Stomach smooth muscle (tissue), 2 donors: Measurements from ENCODE around the gene MRI1.
"Not testable (repeated sequence)": the region's sequence is repeated elsewhere in the genome, so short reads cannot be mapped to it uniquely, and the experiment has no call there.

Source experiments
- H3K27ac ChIP-seq: one replicate; pipeline ENCODE4 v1.7.0; 2013; ENCODE audit warnings: mild to moderate bottlenecking, low read length, inconsistent platforms
- H3K27me3 ChIP-seq, 2 donors: one replicate each; pipeline ENCODE4 v1.7.0; 2013; ENCODE audit warnings: low read length in 2 of 2; ENCODE audit not compliant: insufficient read depth in 2 of 2, control insufficient read depth in 1 of 2
- H3K36me3 ChIP-seq, 2 donors: one replicate each; pipeline ENCODE4 v1.7.0; 2013; ENCODE audit warnings: low read length in 2 of 2; ENCODE audit not compliant: control insufficient read depth in 2 of 2, insufficient read depth in 2 of 2
- H3K4me1 ChIP-seq: one replicate; pipeline ENCODE4 v1.7.0; 2013; ENCODE audit warnings: low read length; ENCODE audit not compliant: control insufficient read depth, insufficient read depth
- H3K4me3 ChIP-seq, 2 donors: one replicate each; pipeline ENCODE4 v1.7.0; 2013; ENCODE audit warnings: low read length in 2 of 2
- H3K9ac ChIP-seq, 2 donors: one replicate each; pipeline ENCODE4 v1.7.0; 2013; ENCODE audit warnings: low read length in 2 of 2, mild to moderate bottlenecking in 1 of 2
- H3K9me3 ChIP-seq, 2 donors: one replicate each; pipeline ENCODE4 v1.7.0; 2013; ENCODE audit warnings: low read length in 2 of 2; ENCODE audit not compliant: control insufficient read depth in 2 of 2
- donor health status: healthy.
- donor health status: Pancreatic carcinoma.

The MRI1 gene

DNA sequence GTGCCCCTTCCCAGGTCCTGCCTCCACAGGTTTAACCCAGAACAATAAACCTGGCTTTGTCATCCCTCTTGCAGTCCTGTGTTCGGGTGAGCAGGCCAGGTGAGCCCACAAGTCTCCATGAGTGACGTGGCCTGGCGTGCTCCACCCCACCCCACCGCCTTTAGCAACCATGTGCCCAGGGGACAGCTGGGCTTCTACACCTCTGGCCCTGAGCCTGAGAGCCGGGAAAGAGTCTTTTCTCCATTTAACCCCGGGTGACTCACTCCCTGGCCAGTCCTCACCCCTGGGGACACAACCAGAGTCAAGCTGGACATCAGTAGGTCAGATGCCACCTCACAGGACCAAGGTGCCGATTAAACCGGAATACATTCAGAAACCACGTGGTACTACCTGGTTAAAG, 14.1 kb downstream of the MRI1 start:
- Histone ChIP-seq H3K36me3 (peaks cover 17 to 23% of the 10 kb centered on the region in 2 donors), H3K9ac (no peak overlapping the region), H3K27me3 (no peaks in the 10 kb centered on the region), H3K4me3 (no peak overlapping the region), H3K4me1 (peaks cover 23% of the 10 kb centered on the region), H3K27ac (no peak overlapping the region), H3K9me3 (no peaks in the 10 kb centered on the region)

DNA sequence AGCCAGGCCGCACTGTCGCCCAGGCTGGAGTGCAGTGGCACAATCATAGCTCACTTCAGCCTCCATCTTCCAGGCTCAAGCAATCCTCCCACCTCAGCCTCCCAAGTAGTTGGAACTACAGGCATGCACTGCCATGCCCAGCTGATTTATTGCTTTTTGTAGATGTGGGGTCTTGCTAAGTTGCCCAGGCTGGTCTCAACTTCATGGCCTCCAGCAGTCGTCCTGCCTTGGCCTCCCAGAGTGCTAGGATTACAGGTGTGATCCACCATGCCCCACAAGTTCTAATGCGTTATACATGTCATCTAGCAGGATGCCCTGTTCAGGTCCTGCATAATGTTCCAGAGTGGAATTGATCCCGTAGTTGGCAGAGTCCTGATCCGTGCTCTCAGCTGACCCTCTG, 14.5 kb downstream of the MRI1 start:
- H3K4me1 ChIP-seq: peaks cover 23% of the 10 kb centered on the region
- H3K36me3 ChIP-seq: peaks cover 17 to 23% of the 10 kb centered on the region in 2 donors
- no peak overlapping the region for H3K4me3 ChIP-seq
- H3K9ac ChIP-seq: no peak overlapping the region
- no peaks in the 10 kb centered on the region for H3K9me3 ChIP-seq
- no peak overlapping the region for H3K27ac ChIP-seq
- H3K27me3 ChIP-seq: no peaks in the 10 kb centered on the region

DNA sequence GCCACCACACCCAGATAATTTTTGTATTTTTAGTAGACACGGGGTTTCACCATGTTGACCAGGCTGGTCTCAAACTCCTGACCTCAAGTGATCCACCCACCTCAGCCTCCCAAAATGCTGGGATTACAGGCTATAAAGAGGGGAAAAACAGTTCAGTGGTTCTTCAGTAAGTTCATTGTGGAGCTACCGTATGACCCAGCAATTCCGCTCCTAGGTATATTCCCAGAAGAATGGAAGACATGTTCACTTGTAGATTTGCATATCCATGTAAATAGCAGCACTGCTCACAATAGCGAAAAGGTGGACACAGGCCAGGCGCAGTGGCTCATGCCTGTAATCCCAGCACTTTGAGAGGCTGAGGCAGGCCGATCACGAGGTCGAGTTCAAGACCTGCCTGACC, 15.5 kb downstream of the MRI1 start:
- not testable (repeated sequence) for H3K4me3 ChIP-seq, H3K27me3 ChIP-seq, H3K9ac ChIP-seq

DNA sequence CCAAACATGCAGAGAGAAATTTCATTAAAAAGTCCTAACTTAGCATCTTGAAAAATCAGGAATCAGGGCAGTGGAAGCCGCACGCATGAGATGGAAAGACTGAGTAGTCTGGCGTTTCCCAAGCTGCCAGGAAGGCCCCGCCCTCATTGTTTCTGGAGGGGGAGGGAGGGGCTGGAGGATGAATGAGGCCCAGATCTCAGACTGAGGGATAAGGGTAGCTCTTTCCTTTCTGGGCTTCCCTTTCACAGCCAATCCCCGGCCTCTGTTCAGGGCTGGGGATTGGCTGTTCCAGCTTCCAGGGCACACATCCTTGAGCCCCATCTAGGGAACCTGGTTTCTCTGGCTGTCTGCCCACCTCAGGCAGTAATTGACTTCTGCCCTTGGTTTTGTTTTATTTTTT, 17.2 kb downstream of the MRI1 start:
- Histone ChIP-seq H3K27ac (no peak overlapping the region), H3K9ac (no peak overlapping the region), H3K27me3 (no peaks in the 10 kb centered on the region), H3K9me3 (no peaks in the 10 kb centered on the region), H3K36me3 (peaks cover 17 to 20% of the 10 kb centered on the region in 2 donors), H3K4me1 (peaks cover 12% of the 10 kb centered on the region), H3K4me3 (peak overlapping the region in 1 of 2 donors; percentile 29)

More for the DNA sequence above, 15.5 kb downstream of the MRI1 start:
- peaks cover 17 to 23% of the 10 kb centered on the region in 2 donors for H3K36me3 ChIP-seq
- not testable (repeated sequence) for H3K9me3 ChIP-seq, H3K27ac ChIP-seq
- peaks cover 20% of the 10 kb centered on the region for H3K4me1 ChIP-seq

DNA sequence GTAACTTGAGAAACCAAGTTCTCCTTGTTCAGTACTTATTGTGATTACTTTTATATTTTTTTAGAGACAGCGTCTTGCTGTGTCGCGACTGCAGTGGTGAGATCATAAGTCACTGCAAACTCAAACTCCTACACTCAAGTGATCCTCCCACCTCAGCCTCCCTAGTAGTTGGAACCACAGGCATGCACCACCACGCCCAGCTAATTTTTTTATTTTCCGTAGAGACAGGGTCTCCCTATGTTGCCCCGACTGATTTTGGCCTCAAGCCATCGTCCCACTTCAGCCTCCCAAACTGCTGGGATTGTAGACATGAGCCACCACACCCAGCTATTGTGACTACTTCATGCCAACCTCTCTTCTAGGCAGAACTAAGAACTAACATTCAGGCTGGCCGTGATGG, 18.2 kb downstream of the MRI1 start:
- no peak overlapping the region for H3K4me3 ChIP-seq
- H3K27ac ChIP-seq: no peak overlapping the region

GRCh38 chr19:13783565-13784500, 19.5 kb downstream of the MRI1 start:
- Histone ChIP-seq H3K4me3 (no peak overlapping the region), H3K4me1 (peaks cover 22% of the 10 kb centered on the region), H3K9me3 (no peaks in the 10 kb centered on the region), H3K9ac (no peak overlapping the region), H3K27me3 (no peaks in the 10 kb centered on the region), H3K27ac (no peak overlapping the region), H3K36me3 (peaks cover 4 to 5% of the 10 kb centered on the region in 2 donors)

More for the DNA sequence above, 18.2 kb downstream of the MRI1 start:
- Histone ChIP-seq H3K9ac (no peak overlapping the region), H3K4me1 (peaks cover 15% of the 10 kb centered on the region), H3K9me3 (no peaks in the 10 kb centered on the region), H3K27me3 (no peaks in the 10 kb centered on the region), H3K36me3 (peaks cover 13 to 16% of the 10 kb centered on the region in 2 donors)

GRCh38 chr19:13784731-13785452, 20.6 kb downstream of the MRI1 start:
- Histone ChIP-seq H3K4me3 (peak overlapping the region in 1 of 2 donors; percentile 3), H3K9ac (peak overlapping the region in 1 of 2 donors; percentile 21), H3K4me1 (peaks cover 24% of the 10 kb centered on the region), H3K36me3 (no peaks in the 10 kb centered on the region), H3K27me3 (no peaks in the 10 kb centered on the region), H3K27ac (no peak overlapping the region), H3K9me3 (no peaks in the 10 kb centered on the region)

DNA sequence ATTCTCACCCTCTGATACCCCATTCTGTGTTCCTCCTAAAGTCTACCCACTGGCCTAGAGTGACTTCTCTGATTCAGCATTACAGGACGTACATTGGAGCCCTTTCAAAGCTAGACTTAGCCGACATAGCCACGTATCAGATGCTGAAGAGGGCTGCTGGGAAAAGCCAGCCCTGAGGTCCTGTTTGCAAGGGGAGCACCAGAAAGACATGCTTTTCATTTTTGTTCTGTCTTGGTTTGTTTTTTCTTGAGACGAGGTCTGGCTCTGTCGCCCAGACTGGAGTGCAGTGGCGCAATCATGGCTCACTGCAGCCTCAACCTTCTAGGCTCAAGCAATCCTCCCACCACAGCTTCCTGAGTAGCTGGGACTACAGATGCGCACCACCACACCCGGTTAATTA, 24.7 kb downstream of the MRI1 start:
- no peak overlapping the region for H3K27ac ChIP-seq
- no peaks in the 10 kb centered on the region for H3K36me3 ChIP-seq
- peaks cover 19% of the 10 kb centered on the region for H3K4me1 ChIP-seq
- H3K9ac ChIP-seq: no peak overlapping the region
- no peaks in the 10 kb centered on the region for H3K9me3 ChIP-seq
- H3K27me3 ChIP-seq: no peaks in the 10 kb centered on the region
- H3K4me3 ChIP-seq: no peak overlapping the region

- H3K36me3 ChIP-seq: no peaks in the 10 kb centered on the region
- no peaks in the 10 kb centered on the region for H3K27me3 ChIP-seq
- peaks cover 23% of the 10 kb centered on the region for H3K4me1 ChIP-seq
- no peaks in the 10 kb centered on the region for H3K9me3 ChIP-seq
- no peak overlapping the region for H3K4me3 ChIP-seq
- no peak overlapping the region for H3K27ac ChIP-seq
- no peak overlapping the region for H3K9ac ChIP-seq
These were observed 26.0 kb downstream of the MRI1 start for GRCh38 chr19:13790354-13790753.

DNA sequence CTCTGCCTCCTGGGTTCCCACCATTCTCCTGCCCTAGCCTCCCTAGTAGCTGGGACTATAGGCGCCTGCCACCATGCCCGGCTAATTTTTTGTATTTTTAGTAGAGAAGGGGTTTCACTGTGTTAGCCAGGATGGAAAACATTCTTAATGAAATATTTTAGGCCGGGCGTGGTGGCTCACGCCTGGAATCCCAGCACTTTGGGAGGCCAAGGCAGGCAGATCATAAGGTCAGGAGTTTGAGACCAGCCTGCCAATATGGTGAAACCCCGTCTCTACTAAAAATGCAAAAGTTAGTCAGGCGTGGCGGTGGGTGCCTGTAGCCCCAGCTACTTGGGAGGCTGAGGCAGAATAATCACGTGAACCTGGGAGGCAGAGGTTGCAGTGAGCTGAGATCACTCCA, 29.0 kb downstream of the MRI1 start:
- not testable (repeated sequence) for H3K36me3 ChIP-seq, H3K9ac ChIP-seq, H3K4me3 ChIP-seq, H3K9me3 ChIP-seq, H3K27ac ChIP-seq, H3K27me3 ChIP-seq
- peaks cover 32% of the 10 kb centered on the region for H3K4me1 ChIP-seq
